Osteoblast (primary cell): ENCODE measurements around the gene CNTNAP5. TPM values are rescaled to one million over a fixed set of nuclear protein-coding genes. Genes with fewer than 3 reads are reported as not detected.

ENCODE experiments used
- DNase-seq: peaks from one replicate; pipeline ENCODE4 v3.0.0; 2011; ENCODE audit warnings: low spot score, mixed read lengths; ENCODE audit not compliant: insufficient read length; ENCODE audit errors: missing footprints
- H2AFZ ChIP-seq: 2 replicates; pipeline ENCODE4 v1.6.0; 2011; ENCODE audit warnings: mild to moderate bottlenecking, low read length
- H3K27ac ChIP-seq: 2 replicates; pipeline ENCODE4 v1.5.1; 2011; ENCODE audit warnings: mild to moderate bottlenecking, low read depth, low read length, moderate library complexity
- H3K27me3 ChIP-seq: 2 replicates; pipeline ENCODE4 v1.6.0; 2012; ENCODE audit warnings: mild to moderate bottlenecking, control low read depth, inconsistent platforms, low read length, moderate library complexity; ENCODE audit not compliant: insufficient read depth
- H3K36me3 ChIP-seq: 2 replicates; pipeline ENCODE4 v1.5.1; 2011; ENCODE audit warnings: mild to moderate bottlenecking, low read length, control low read depth, moderate library complexity; ENCODE audit not compliant: insufficient read depth
- H3K4me1 ChIP-seq: 2 replicates; pipeline ENCODE4 v1.5.1; 2011; ENCODE audit warnings: mild to moderate bottlenecking, low read length, control low read depth, moderate library complexity; ENCODE audit not compliant: insufficient read depth
- H3K4me2 ChIP-seq: 2 replicates; pipeline ENCODE4 v1.6.0; 2011; ENCODE audit warnings: mild to moderate bottlenecking, low read length; ENCODE audit not compliant: insufficient read depth
- H3K4me3 ChIP-seq: fragments of 200-600 bp; sonication (generic); 3 replicates; pipeline ENCODE4 v1.5.1; 2012; ENCODE audit warnings: mild to moderate bottlenecking, low read length, inconsistent platforms; ENCODE audit not compliant: insufficient read depth
- H3K79me2 ChIP-seq: 2 replicates; pipeline ENCODE4 v1.6.0; 2012; ENCODE audit warnings: mild to moderate bottlenecking, low read length, control low read depth, inconsistent platforms; ENCODE audit not compliant: insufficient read depth
- H3K9me3 ChIP-seq: 2 replicates; pipeline ENCODE4 v1.5.1; 2011; ENCODE audit warnings: low read depth, low read length, control low read depth
- H4K20me1 ChIP-seq: 2 replicates; pipeline ENCODE4 v1.6.0; 2012; ENCODE audit warnings: mild to moderate bottlenecking, low read length, control low read depth; ENCODE audit not compliant: insufficient read depth
- CTCF ChIP-seq: IDR thresholded peaks from 2 replicates; pipeline ENCODE4 v1.5.1; 2011; ENCODE audit warnings: mild to moderate bottlenecking, low read depth, low read length, moderate library complexity; ENCODE audit errors: extremely low read depth
- total RNA-seq: library from RNA; depleted of rRNA; stranded (reverse); fragments of >200 nt; gene quantifications from 2 replicates; pipeline ENCODE4 v1.2.3, GENCODE V29; 2012

CNTNAP5 gene
- total RNA-seq, 1 donor = not detected

GRCh38 chr2:124755386-124755785 lies 730.3 kb downstream of the CNTNAP5 start:
- no peaks in the 10 kb centered on the region for H3K36me3 ChIP-seq
- H3K27me3 ChIP-seq = no peaks in the 10 kb centered on the region
- no peaks in the 10 kb centered on the region for H3K4me1 ChIP-seq
- H3K9me3 ChIP-seq = no peaks in the 10 kb centered on the region
- no peak overlapping the region for H3K27ac ChIP-seq
- TF ChIP-seq CTCF = no peak
- H2AFZ ChIP-seq = no peak overlapping the region
- no peak overlapping the region for H3K4me3 ChIP-seq
- no peaks in the 10 kb centered on the region for H4K20me1 ChIP-seq
- H3K4me2 ChIP-seq = no peak overlapping the region
- DNase-seq = no peak
- no peaks in the 10 kb centered on the region for H3K79me2 ChIP-seq

- Histone ChIP-seq H3K27me3 (no peaks in the 10 kb centered on the region), H2AFZ (no peak overlapping the region), H3K27ac (no peak overlapping the region), H3K4me3 (no peak overlapping the region), H3K4me1 (no peaks in the 10 kb centered on the region), H4K20me1 (no peaks in the 10 kb centered on the region), H3K9me3 (no peaks in the 10 kb centered on the region), H3K36me3 (no peaks in the 10 kb centered on the region), H3K79me2 (no peaks in the 10 kb centered on the region), H3K4me2 (no peak overlapping the region)
- no peak for TF ChIP-seq CTCF
- no peak for DNase-seq
Measured at GRCh38 chr2:124756048-124756447, 731.0 kb downstream of the CNTNAP5 start.

GRCh38 chr2:124762388-124762787 lies 737.3 kb downstream of the CNTNAP5 start:
- Histone ChIP-seq H3K36me3 (no peaks in the 10 kb centered on the region), H3K4me1 (no peaks in the 10 kb centered on the region), H3K79me2 (no peaks in the 10 kb centered on the region), H2AFZ (no peak overlapping the region), H3K27me3 (no peaks in the 10 kb centered on the region), H3K9me3 (no peaks in the 10 kb centered on the region), H4K20me1 (no peaks in the 10 kb centered on the region), H3K4me3 (no peak overlapping the region), H3K27ac (no peak overlapping the region), H3K4me2 (no peak overlapping the region)
- DNase-seq = no peak
- TF ChIP-seq CTCF = no peak

- DNase-seq = no peak
- no peaks in the 10 kb centered on the region for H3K9me3 ChIP-seq
- H3K36me3 ChIP-seq = no peaks in the 10 kb centered on the region
- no peaks in the 10 kb centered on the region for H3K27me3 ChIP-seq
- H4K20me1 ChIP-seq = no peaks in the 10 kb centered on the region
- H3K4me2 ChIP-seq = no peak overlapping the region
- H3K4me3 ChIP-seq = no peak overlapping the region
- no peaks in the 10 kb centered on the region for H3K4me1 ChIP-seq
- H3K27ac ChIP-seq = no peak overlapping the region
- H2AFZ ChIP-seq = no peak overlapping the region
- no peak for TF ChIP-seq CTCF
- no peaks in the 10 kb centered on the region for H3K79me2 ChIP-seq
Measured at GRCh38 chr2:124763611-124764010, 738.5 kb downstream of the CNTNAP5 start.
